BLaER1 treated with 17β-estradiol and CSF1 and Interleukin-3, amounts not matched to agents 10 nM and 100 nM (cell line): ENCODE results near the gene FRMD3.

Source experiments
- H3K27ac ChIP-seq, 11 experiments: shearing (Covaris generic); formaldehyde crosslinking; 2 replicates each; pipeline ENCODE4 v1.8.1; 2022
- H3K27me3 ChIP-seq, 11 experiments: shearing (Covaris generic); formaldehyde crosslinking; 2 replicates each; pipeline ENCODE4 v1.8.1; 2022
- H3K36me3 ChIP-seq, 11 experiments: shearing (Covaris generic); formaldehyde crosslinking; 2 replicates each; pipeline ENCODE4 v1.8.1; 2022
- H3K4me1 ChIP-seq, 10 experiments: shearing (Covaris generic); formaldehyde crosslinking; 2 replicates each; pipeline ENCODE4 v1.8.1; 2022
- H3K4me2 ChIP-seq, 11 experiments: shearing (Covaris generic); formaldehyde crosslinking; 2 replicates each; pipeline ENCODE4 v1.8.1; 2022
- H3K4me3 ChIP-seq, 10 experiments: shearing (Covaris generic); formaldehyde crosslinking; 2 replicates each; pipeline ENCODE4 v1.8.1; 2022
- H3K9ac ChIP-seq, 11 experiments: shearing (Covaris generic); formaldehyde crosslinking; 2 replicates each; pipeline ENCODE4 v1.8.1; 2022
- H3K9me3 ChIP-seq, 11 experiments: shearing (Covaris generic); formaldehyde crosslinking; replicated peaks in 1 of 11; 2 replicates each; pipeline ENCODE4 v1.8.1; 2022
- H4K20me1 ChIP-seq, 11 experiments: shearing (Covaris generic); formaldehyde crosslinking; 2 replicates each; pipeline ENCODE4 v1.8.1; 2022
- Cebpa-rat ChIP-seq, 11 experiments: shearing (Covaris generic); IDR thresholded peaks; 2 replicates each; pipeline ENCODE4 v1.8.1; 2022

FRMD3 gene

GRCh38 chr9:83512621-83513020 is 25.6 kb downstream of the FRMD3 start:
- TF ChIP-seq Cebpa-rat (IDR thresholded peaks at IDR 0.05), result no peak
- Histone ChIP-seq H3K9me3 (peaks cover 0 to 12% (median 4%) of the 10 kb centered on the region in 11 experiments; a peak in 3 of 22 replicates), H4K20me1 (no peaks in the 10 kb centered on the region), H3K9ac (no peak overlapping the region), H3K27ac (peak overlapping the region in 1 of 11 experiments; percentile 13; a peak in 1 of 22 replicates), H3K4me1 (peaks cover 0 to 34% (median 24%) of the 10 kb centered on the region in 10 experiments; a peak in 15 of 20 replicates), H3K36me3 (no peaks in the 10 kb centered on the region), H3K4me2 (peak overlapping the region in 6 of 11 experiments; percentile 10 to 73 (median 34); a peak in 10 of 22 replicates), H3K27me3 (no peaks in the 10 kb centered on the region), H3K4me3 (no peak overlapping the region)

- H3K27me3 ChIP-seq, result no peaks in the 10 kb centered on the region
- TF ChIP-seq Cebpa-rat (IDR thresholded peaks at IDR 0.05), result no peak
- H3K4me1 ChIP-seq, result peaks cover 0 to 34% (median 24%) of the 10 kb centered on the region in 10 experiments; a peak in 15 of 20 replicates
- peak overlapping the region in 1 of 11 experiments; percentile 35; a peak in 1 of 22 replicates for H3K9ac ChIP-seq
- peaks cover 0 to 12% (median 4%) of the 10 kb centered on the region in 11 experiments; a peak in 3 of 22 replicates for H3K9me3 ChIP-seq
- H4K20me1 ChIP-seq, result no peaks in the 10 kb centered on the region
- no peaks in the 10 kb centered on the region for H3K36me3 ChIP-seq
- H3K4me2 ChIP-seq, result peak overlapping the region in 5 of 11 experiments; percentile 8 to 73 (median 59); a peak in 10 of 22 replicates
- peak overlapping the region in 3 of 11 experiments; percentile 38 to 67 (median 41); a peak in 6 of 22 replicates for H3K27ac ChIP-seq
- no peak overlapping the region for H3K4me3 ChIP-seq
Measured at GRCh38 chr9:83511051-83511450, 27.1 kb downstream of the FRMD3 start.

- Histone ChIP-seq H3K27ac (no peak overlapping the region), H3K36me3 (no peaks in the 10 kb centered on the region), H3K9ac (no peak overlapping the region), H4K20me1 (no peaks in the 10 kb centered on the region), H3K9me3 (peaks cover 0 to 9% (median 4%) of the 10 kb centered on the region in 11 experiments; a peak in 3 of 22 replicates), H3K4me3 (no peak overlapping the region), H3K27me3 (no peaks in the 10 kb centered on the region), H3K4me1 (peaks cover 0 to 34% (median 24%) of the 10 kb centered on the region in 10 experiments; a peak in 15 of 20 replicates), H3K4me2 (no peak overlapping the region)
- TF ChIP-seq Cebpa-rat (IDR thresholded peaks at IDR 0.05), result no peak
Measured at GRCh38 chr9:83509402-83509801, 28.8 kb downstream of the FRMD3 start.

- Histone ChIP-seq H3K27me3 (no peaks in the 10 kb centered on the region), H3K4me3 (no peak overlapping the region), H3K27ac (no peak overlapping the region), H3K4me1 (peaks cover 0 to 34% (median 24%) of the 10 kb centered on the region in 10 experiments; a peak in 15 of 20 replicates), H3K9ac (no peak overlapping the region), H4K20me1 (no peaks in the 10 kb centered on the region), H3K4me2 (peak overlapping the region in 4 of 11 experiments; percentile 7 to 40 (median 12); a peak in 5 of 22 replicates), H3K36me3 (no peaks in the 10 kb centered on the region), H3K9me3 (no peaks in the 10 kb centered on the region)
- TF ChIP-seq Cebpa-rat (IDR thresholded peaks at IDR 0.05), result no peak
Measured at GRCh38 chr9:83508067-83508466, 30.1 kb downstream of the FRMD3 start.

GRCh38 chr9:83505282-83505681 is 32.9 kb downstream of the FRMD3 start:
- H4K20me1 ChIP-seq, result no peaks in the 10 kb centered on the region
- H3K27ac ChIP-seq, result no peak overlapping the region
- no peaks in the 10 kb centered on the region for H3K9me3 ChIP-seq
- H3K36me3 ChIP-seq, result no peaks in the 10 kb centered on the region
- no peaks in the 10 kb centered on the region for H3K27me3 ChIP-seq
- no peak overlapping the region for H3K9ac ChIP-seq
- no peak overlapping the region for H3K4me2 ChIP-seq
- no peak for TF ChIP-seq Cebpa-rat (IDR thresholded peaks at IDR 0.05)
- H3K4me3 ChIP-seq, result no peak overlapping the region
- H3K4me1 ChIP-seq, result peaks cover 0 to 8% (median 5%) of the 10 kb centered on the region in 10 experiments; a peak in 9 of 20 replicates

- TF ChIP-seq Cebpa-rat (IDR thresholded peaks at IDR 0.05), result no peak
- H3K4me2 ChIP-seq, result no peak overlapping the region
Measured at GRCh38 chr9:83503866-83504265, 34.3 kb downstream of the FRMD3 start.

GRCh38 chr9:83501565-83501964 is 36.6 kb downstream of the FRMD3 start:
- H3K36me3 ChIP-seq, result no peaks in the 10 kb centered on the region
- no peaks in the 10 kb centered on the region for H3K4me1 ChIP-seq
- H3K27ac ChIP-seq, result no peak overlapping the region
- no peak overlapping the region for H3K4me2 ChIP-seq
- no peaks in the 10 kb centered on the region for H4K20me1 ChIP-seq
- H3K9ac ChIP-seq, result no peak overlapping the region
- H3K27me3 ChIP-seq, result no peaks in the 10 kb centered on the region
- TF ChIP-seq Cebpa-rat (IDR thresholded peaks at IDR 0.05), result no peak
- no peaks in the 10 kb centered on the region for H3K9me3 ChIP-seq
- H3K4me3 ChIP-seq, result no peak overlapping the region

More at GRCh38 chr9:83503866-83504265, 34.3 kb downstream of the FRMD3 start:
- H3K9me3 ChIP-seq, result no peaks in the 10 kb centered on the region
- peaks cover 0 to 8% (median 5%) of the 10 kb centered on the region in 10 experiments; a peak in 9 of 20 replicates for H3K4me1 ChIP-seq
- no peak overlapping the region for H3K4me3 ChIP-seq
- H3K27ac ChIP-seq, result no peak overlapping the region
- no peaks in the 10 kb centered on the region for H3K36me3 ChIP-seq
- no peaks in the 10 kb centered on the region for H3K27me3 ChIP-seq
- H4K20me1 ChIP-seq, result no peaks in the 10 kb centered on the region
- no peak overlapping the region for H3K9ac ChIP-seq

GRCh38 chr9:83497441-83497840 is 40.8 kb downstream of the FRMD3 start:
- TF ChIP-seq Cebpa-rat (IDR thresholded peaks at IDR 0.05), result no peak
- H3K36me3 ChIP-seq, result no peaks in the 10 kb centered on the region
- H3K9me3 ChIP-seq, result no peaks in the 10 kb centered on the region
- H3K4me1 ChIP-seq, result no peaks in the 10 kb centered on the region
- H4K20me1 ChIP-seq, result no peaks in the 10 kb centered on the region
- no peak overlapping the region for H3K4me3 ChIP-seq
- H3K27ac ChIP-seq, result no peak overlapping the region
- no peak overlapping the region for H3K4me2 ChIP-seq
- H3K9ac ChIP-seq, result no peak overlapping the region
- H3K27me3 ChIP-seq, result no peaks in the 10 kb centered on the region

- no peaks in the 10 kb centered on the region for H3K27me3 ChIP-seq
- no peaks in the 10 kb centered on the region for H4K20me1 ChIP-seq
- H3K4me2 ChIP-seq, result no peak overlapping the region
- H3K4me1 ChIP-seq, result no peaks in the 10 kb centered on the region
- TF ChIP-seq Cebpa-rat (IDR thresholded peaks at IDR 0.05), result no peak
- no peaks in the 10 kb centered on the region for H3K9me3 ChIP-seq
- H3K9ac ChIP-seq, result no peak overlapping the region
- H3K36me3 ChIP-seq, result no peaks in the 10 kb centered on the region
- H3K4me3 ChIP-seq, result no peak overlapping the region
- H3K27ac ChIP-seq, result no peak overlapping the region
Measured at GRCh38 chr9:83491995-83492394, 46.2 kb downstream of the FRMD3 start.

GRCh38 chr9:83491413-83491812 is 46.8 kb downstream of the FRMD3 start:
- Histone ChIP-seq H3K4me2 (no peak overlapping the region), H3K9me3 (no peaks in the 10 kb centered on the region), H3K27ac (no peak overlapping the region), H3K4me3 (no peak overlapping the region), H3K4me1 (no peaks in the 10 kb centered on the region), H3K9ac (no peak overlapping the region), H4K20me1 (no peaks in the 10 kb centered on the region), H3K27me3 (no peaks in the 10 kb centered on the region), H3K36me3 (no peaks in the 10 kb centered on the region)
- no peak for TF ChIP-seq Cebpa-rat (IDR thresholded peaks at IDR 0.05)
